ENCODE measurements around the gene POC1B. TPM values are rescaled to one million over a fixed set of nuclear protein-coding genes. Genes with fewer than 3 reads are reported as not detected.

The POC1B gene
- total RNA-seq, 1 experiment from 2014 or later, result 13.6 TPM

DNA sequence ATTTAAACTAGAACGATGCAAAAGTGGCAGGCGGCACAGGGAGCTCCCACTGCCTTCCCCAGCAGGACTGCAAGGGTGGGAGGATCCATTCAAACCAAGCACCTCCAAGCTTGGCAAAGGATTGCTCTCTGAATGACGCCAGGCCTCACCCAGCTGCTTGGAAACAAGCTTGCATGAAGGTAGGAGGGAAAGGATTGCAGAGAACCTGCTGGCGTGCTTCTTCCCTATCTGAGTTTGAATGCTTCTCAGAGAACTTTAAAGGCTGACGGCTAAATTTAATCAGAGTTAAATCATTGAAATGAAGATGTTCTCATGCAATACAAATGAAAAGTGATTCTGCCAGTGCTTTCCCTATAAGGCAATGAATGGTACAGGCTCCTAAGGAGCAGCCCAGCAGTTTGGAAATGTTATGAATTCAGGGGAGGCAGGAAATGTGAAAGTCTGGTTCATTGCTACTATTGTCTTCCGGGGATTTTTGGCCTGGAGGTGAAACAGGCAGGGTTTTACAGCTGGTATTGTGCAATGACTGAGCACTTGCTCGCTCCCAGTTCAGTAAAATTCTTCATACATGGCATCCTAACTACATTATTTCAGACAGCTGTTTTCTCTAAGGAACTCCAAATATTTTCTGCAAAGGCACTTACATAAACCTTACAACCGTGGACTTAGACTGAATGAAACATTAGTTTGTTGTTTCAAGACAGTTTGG is 141.6 kb downstream of the POC1B start:
- Histone ChIP-seq H3K4me2 (peak overlapping the region; percentile 53), H3K9me2 (ENCODE audit: insufficient read depth) (no peaks in the 10 kb centered on the region), H3K36me3 (ENCODE audit: low read depth) (no peaks in the 10 kb centered on the region), H3K27me3 (ENCODE audit: insufficient read depth, low read depth) (no peaks in the 10 kb centered on the region), H2AFZ (no peak overlapping the region), H4K20me1 (ENCODE audit: insufficient read depth) (no peaks in the 10 kb centered on the region), H3K27ac (peak overlapping the region; percentile 11; the same call in 1 of the 2 replicates), H3K4me3 (0 out of 2 replicates have a peak overlapping the region, but pooled peaks have one; percentile 15), H3K9me3 (ENCODE audit: insufficient read depth, low read depth) (no peaks in the 10 kb centered on the region), H3K4me1 (replicated peaks; ENCODE audit: insufficient read depth) (peaks cover 33% of the 10 kb centered on the region), H3K79me2 (ENCODE audit: low read depth) (no peaks in the 10 kb centered on the region), H3F3A (ENCODE audit: insufficient read depth, low read depth) (peaks cover 11% of the 10 kb centered on the region; the same call in 1 of the 2 replicates)
- DNase-seq, result peak; percentile 18 to 61
- ChIA-PET POLR2A (ENCODE audit: unreplicated experiment) (no interaction called here), CTCF (no interaction called here)
- no TSS peak for BruUV-seq (replicated peaks)
- no peak for TF ChIP-seq EZH2 (IDR thresholded peaks at IDR 0.05; ENCODE audit: low read depth)
- TF ChIP-seq, protein P1, sequence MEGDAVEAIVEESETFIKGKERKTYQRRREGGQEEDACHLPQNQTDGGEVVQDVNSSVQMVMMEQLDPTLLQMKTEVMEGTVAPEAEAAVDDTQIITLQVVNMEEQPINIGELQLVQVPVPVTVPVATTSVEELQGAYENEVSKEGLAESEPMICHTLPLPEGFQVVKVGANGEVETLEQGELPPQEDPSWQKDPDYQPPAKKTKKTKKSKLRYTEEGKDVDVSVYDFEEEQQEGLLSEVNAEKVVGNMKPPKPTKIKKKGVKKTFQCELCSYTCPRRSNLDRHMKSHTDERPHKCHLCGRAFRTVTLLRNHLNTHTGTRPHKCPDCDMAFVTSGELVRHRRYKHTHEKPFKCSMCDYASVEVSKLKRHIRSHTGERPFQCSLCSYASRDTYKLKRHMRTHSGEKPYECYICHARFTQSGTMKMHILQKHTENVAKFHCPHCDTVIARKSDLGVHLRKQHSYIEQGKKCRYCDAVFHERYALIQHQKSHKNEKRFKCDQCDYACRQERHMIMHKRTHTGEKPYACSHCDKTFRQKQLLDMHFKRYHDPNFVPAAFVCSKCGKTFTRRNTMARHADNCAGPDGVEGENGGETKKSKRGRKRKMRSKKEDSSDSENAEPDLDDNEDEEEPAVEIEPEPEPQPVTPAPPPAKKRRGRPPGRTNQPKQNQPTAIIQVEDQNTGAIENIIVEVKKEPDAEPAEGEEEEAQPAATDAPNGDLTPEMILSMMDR (conservative IDR thresholded peaks at IDR 0.05), result no peak
- intact Hi-C loops (cut with micrococcal nuclease; ENCODE audit: unreplicated experiment), result no loop called here

DNA sequence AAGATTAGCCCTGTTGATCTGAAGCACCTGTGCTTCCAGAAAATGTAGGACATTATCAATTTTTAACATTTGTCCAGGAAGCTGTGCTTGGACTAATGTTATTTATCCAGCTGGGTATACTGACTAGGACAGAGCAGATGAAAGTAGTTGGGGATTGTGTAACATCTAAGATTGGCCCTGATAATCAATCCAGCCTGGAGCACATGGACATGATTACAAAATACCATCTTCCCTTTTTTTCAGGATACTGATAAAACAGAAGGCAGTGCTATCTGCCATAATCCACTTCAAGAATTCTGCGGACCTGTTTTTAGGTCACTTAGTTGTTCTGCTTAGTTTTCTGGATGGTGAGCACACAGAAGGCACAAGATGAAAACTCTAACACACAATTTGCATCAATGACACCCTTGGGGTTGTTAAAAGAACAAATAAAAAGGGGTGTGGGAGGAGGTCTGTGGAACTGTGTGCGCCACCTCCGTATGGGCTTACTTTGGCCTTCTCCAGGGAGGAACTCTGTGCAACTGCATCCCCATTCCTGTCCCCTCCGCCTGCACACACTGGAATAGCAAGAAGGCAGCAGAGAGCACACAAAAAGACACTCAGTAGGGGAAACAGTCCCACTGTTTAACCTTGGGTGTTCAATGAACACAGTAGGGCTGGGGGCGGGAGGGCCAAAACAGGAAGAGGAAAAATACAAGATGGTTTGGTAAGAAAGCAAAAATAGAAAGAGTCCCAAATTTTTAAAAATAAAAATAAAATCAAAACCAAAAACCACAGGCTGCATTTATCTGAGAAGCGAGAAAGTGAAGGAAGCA is 142.4 kb downstream of the POC1B start:
- CTCF ChIA-PET, result no interaction called here
- BruUV-seq (replicated peaks), result no TSS peak

DNA sequence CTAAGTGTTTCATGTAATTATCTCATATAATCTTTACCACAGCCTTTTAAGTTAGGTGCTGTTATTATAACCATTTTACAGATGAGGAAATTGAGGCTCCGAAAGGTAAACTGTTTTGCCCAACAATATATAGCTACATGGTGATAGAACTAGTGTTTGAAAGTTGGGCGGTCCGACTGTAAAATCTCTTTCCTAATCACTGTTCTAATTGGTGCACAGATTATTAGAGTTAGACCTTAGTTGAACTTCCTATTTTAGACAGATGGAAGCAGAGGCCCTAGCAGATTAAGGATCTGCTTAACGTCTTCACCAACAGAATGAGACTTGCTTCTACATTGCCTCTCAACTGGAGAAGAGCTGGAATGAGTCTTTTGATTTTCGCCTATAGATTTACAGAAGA is 143.5 kb downstream of the POC1B start:
- POLR2A ChIA-PET (ENCODE audit: unreplicated experiment), result no interaction called here
- Histone ChIP-seq H3K9me2 (ENCODE audit: insufficient read depth) (0 out of 2 replicates have a peak, but pooled peaks cover 5% of the 10 kb centered on the region), H3K4me2 (no peak overlapping the region), H3K4me1 (replicated peaks; ENCODE audit: insufficient read depth) (peaks cover 33% of the 10 kb centered on the region), H3K9me3 (ENCODE audit: insufficient read depth, low read depth) (no peaks in the 10 kb centered on the region), H3K4me3 (no peak overlapping the region), H3K36me3 (ENCODE audit: low read depth) (no peaks in the 10 kb centered on the region), H4K20me1 (ENCODE audit: insufficient read depth) (no peaks in the 10 kb centered on the region), H2AFZ (no peak overlapping the region), H3K27ac (no peak overlapping the region), H3K79me2 (ENCODE audit: low read depth) (no peaks in the 10 kb centered on the region), H3F3A (ENCODE audit: insufficient read depth, low read depth) (peaks cover 11% of the 10 kb centered on the region; the same call in 1 of the 2 replicates), H3K27me3 (ENCODE audit: insufficient read depth, low read depth) (no peaks in the 10 kb centered on the region)
- no peak for TF ChIP-seq EZH2 (IDR thresholded peaks at IDR 0.05; ENCODE audit: low read depth)
- TF ChIP-seq, protein P1 (conservative IDR thresholded peaks at IDR 0.05), result no peak
- intact Hi-C loops (cut with micrococcal nuclease; ENCODE audit: unreplicated experiment), result no loop called here
- CTCF ChIA-PET, result no interaction called here
- no TSS peak for BruUV-seq (replicated peaks)
- DNase-seq, result no peak

More for the DNA sequence above, 142.4 kb downstream of the POC1B start:
- Histone ChIP-seq H3K4me3 (no peak overlapping the region), H4K20me1 (ENCODE audit: insufficient read depth) (no peaks in the 10 kb centered on the region), H3K79me2 (ENCODE audit: low read depth) (no peaks in the 10 kb centered on the region), H3K9me3 (ENCODE audit: insufficient read depth, low read depth) (no peaks in the 10 kb centered on the region), H3K27ac (no peak overlapping the region), H3F3A (ENCODE audit: insufficient read depth, low read depth) (peaks cover 11% of the 10 kb centered on the region; the same call in 1 of the 2 replicates), H3K27me3 (ENCODE audit: insufficient read depth, low read depth) (no peaks in the 10 kb centered on the region), H3K9me2 (ENCODE audit: insufficient read depth) (no peaks in the 10 kb centered on the region), H3K4me2 (peak overlapping the region; percentile 53; the same call in 1 of the 2 replicates), H3K4me1 (replicated peaks; ENCODE audit: insufficient read depth) (peaks cover 33% of the 10 kb centered on the region), H3K36me3 (ENCODE audit: low read depth) (no peaks in the 10 kb centered on the region), H2AFZ (no peak overlapping the region)
- DNase-seq, result no peak
- intact Hi-C loops (cut with micrococcal nuclease; ENCODE audit: unreplicated experiment), result no loop called here
- POLR2A ChIA-PET (ENCODE audit: unreplicated experiment), result no interaction called here
- TF ChIP-seq EZH2 (IDR thresholded peaks at IDR 0.05; ENCODE audit: low read depth), result no peak
- TF ChIP-seq, protein P1 (conservative IDR thresholded peaks at IDR 0.05), result no peak
